GM18526 (cell line): Measurements from ENCODE around the gene KCNMA1.

Source experiments
- POLR2A ChIP-seq: IDR thresholded peaks from 3 replicates; pipeline ENCODE4 v1.6.1; 2011; ENCODE audit not compliant: insufficient read length; ENCODE audit errors: extremely low read depth

KCNMA1 gene

DNA sequence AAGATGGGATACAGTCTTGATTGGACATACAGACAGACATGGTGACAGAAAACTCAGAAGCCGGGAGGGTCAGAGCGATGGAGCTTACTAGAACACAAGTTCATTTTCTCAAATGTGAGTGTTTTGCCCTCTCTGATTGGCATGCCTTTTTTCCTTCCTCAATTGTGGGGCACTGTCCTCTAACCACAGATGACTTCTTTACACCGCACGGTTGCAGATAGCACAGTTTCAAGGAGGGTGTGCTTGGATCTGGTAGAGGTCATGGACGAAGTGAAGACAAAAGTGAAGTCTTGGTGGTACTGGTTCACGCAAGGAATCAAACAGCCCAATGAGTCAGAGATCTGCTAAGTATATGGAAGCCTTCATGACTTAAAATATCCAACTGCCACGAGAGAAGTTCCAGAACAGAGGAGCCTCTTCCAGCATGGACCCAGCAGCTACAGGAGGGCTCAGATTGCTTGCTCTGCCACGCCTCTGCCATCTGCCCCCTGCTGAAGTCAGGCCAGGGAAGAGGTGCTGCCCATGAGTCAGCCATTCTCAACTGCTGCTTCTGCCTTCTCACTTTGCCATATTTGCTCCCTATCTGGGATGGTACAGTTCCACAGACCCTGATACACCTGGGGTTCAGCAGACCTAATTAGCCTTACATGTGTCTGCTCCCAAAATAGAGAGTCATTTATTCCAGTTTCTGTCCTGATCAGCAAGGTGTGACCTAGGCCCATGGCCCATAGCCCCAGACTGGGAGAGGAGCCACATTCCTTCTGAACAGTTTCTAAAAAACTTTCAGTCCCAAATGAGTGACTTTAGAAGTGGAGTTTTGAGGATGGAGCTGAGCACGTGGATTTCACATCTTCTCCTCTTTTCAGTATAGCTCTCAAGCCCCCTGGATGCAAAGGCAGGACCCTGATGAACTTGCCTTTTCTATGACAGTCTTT lies 413.8 kb downstream of the KCNMA1 start:
- no peak for TF ChIP-seq POLR2A

- TF ChIP-seq POLR2A, result no peak
These were observed 417.5 kb downstream of the KCNMA1 start for GRCh38 chr10:77220150-77220549.

DNA sequence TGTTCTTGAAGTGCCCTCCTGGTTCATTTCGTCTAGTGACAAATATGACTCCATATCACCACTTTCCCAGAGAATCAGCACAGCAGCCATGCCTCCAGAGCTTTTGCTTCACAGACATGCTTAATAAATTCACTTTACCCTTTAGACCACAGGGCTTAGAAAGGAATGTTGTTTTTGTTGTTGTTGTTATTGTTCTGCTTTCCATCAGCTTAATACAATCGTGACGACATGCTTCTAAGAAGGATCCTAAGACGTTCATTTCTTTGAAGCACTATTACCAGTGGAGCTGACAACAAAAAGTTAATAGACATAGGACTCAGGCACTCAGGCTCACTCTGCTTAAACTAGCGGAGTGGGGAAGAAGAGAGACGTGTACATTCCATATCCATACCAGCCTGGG lies 418.6 kb downstream of the KCNMA1 start:
- no peak for TF ChIP-seq POLR2A

GRCh38 chr10:77214799-77215198 lies 422.8 kb downstream of the KCNMA1 start:
- TF ChIP-seq POLR2A, result no peak

GRCh38 chr10:77212632-77213031 lies 425.0 kb downstream of the KCNMA1 start:
- no peak for TF ChIP-seq POLR2A

DNA sequence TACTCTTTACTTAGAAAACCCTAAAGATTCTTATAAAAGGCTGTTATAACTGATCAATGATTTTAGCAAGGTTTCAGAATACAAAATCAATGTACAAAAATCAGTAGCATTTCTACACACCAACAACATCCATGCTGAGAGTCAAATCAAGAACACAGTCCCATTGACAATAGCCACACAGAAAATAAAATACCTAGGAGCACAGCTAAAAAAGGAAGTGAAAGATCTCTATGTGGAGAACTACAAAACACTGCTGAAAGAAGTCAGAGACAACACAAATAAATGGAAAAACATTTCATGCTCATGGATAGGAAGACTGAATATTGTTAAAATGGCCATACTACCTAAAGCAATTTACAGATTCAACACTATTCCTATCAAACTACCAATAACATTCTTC lies 427.0 kb downstream of the KCNMA1 start:
- no peak for TF ChIP-seq POLR2A

DNA sequence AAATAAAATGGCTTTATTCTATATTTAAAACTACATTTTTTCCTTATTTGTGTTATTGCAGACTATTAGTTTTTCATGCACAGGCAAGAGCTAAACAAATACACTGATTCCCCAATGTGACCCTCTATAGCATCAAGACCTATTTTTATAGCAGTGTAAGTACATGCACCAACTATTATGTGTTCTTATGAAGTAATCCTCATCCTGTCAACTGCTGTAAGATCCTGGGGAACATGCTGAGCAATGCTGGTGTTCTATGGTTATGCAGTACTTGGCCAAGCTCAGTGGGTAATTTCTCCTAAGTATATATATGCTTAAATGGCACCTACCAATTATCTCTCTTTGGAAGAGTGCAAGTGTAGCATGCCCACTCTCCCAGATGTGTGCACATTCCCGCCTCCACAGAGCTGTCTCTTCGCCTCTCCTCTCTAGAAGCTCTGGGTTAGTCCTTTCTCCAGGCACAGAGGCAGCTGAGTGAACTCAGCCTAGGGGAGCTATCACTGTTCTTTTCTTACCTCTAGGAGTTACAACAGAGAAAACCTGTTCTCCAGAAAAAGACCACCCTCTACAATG lies 428.8 kb downstream of the KCNMA1 start:
- no peak for TF ChIP-seq POLR2A

- no peak for TF ChIP-seq POLR2A
These were observed 429.8 kb downstream of the KCNMA1 start for GRCh38 chr10:77207828-77208185.

GRCh38 chr10:77207182-77207827 lies 430.3 kb downstream of the KCNMA1 start:
- no peak for TF ChIP-seq POLR2A

- no peak for TF ChIP-seq POLR2A
These were observed 432.5 kb downstream of the KCNMA1 start for GRCh38 chr10:77205135-77205534.

- TF ChIP-seq POLR2A, result no peak
These were observed 433.4 kb downstream of the KCNMA1 start for GRCh38 chr10:77204171-77204570.

GRCh38 chr10:77202857-77203256 lies 434.8 kb downstream of the KCNMA1 start:
- TF ChIP-seq POLR2A, result no peak

DNA sequence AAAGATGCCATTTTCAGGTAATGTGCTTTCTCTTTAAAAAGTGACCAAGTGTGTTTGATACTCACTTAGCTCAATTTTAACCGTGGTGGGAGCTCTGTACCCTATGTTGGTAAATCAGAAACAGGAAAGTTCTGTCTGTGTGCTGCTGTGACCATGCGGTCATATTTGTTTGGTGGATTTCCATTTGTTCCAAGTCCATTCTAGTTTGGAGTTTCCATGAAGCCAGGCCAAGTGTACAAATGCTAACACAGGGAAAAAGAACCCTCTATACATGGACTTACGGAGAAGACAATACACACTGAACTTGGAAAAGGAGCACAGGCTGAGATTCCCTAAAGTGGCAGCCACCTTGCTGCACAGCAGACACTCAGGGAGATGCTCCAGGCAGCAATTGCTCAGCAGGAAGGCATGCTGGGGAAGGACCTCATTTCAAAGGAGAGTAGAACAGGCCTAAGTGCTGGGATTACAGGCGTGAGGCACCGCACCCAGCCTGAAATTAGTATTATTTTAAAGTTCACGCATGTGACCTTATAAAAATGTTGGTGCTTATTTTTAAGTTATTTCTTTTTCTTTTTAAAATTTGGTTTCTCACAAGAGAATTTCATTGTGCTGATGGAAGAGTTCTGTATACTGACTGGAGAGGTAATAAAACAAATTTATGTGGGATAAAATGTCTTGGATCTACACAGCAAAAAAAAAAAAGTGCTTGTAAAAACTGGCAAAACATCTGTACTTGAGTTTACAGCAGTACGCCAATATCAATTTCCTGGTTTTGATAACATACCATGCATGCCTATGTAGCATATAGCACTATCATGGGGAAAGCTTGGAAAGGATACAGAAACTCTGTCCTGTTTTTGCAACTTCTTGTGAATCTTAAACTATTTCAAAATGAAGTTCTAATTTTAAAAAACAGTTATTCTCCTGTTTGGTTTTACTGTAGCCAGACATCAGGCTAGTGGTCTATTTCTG lies 436.2 kb downstream of the KCNMA1 start:
- TF ChIP-seq POLR2A, result no peak

- no peak for TF ChIP-seq POLR2A
These were observed 440.1 kb downstream of the KCNMA1 start for GRCh38 chr10:77197544-77197943.

- no peak for TF ChIP-seq POLR2A
These were observed 441.0 kb downstream of the KCNMA1 start for GRCh38 chr10:77196614-77197013.

GRCh38 chr10:77195101-77195500 lies 442.5 kb downstream of the KCNMA1 start:
- no peak for TF ChIP-seq POLR2A

- no peak for TF ChIP-seq POLR2A
These were observed 444.6 kb downstream of the KCNMA1 start for GRCh38 chr10:77193001-77193400.
